HEK293T (cell line): ENCODE data around the gene PLA2G12B.

ENCODE experiments used
- CTCF ChIA-PET: fragments of 350-600 bp; formaldehyde crosslinking; extraction: SDS; loops from one replicate; lab custom pipeline; 2021; ENCODE audit warnings: antibody characterized with exemption, inconsistent platforms; lab: Yijun Ruan, JAX
- POLR2A ChIA-PET: fragments of 350-600 bp; formaldehyde crosslinking; extraction: SDS; loops from one replicate; lab custom pipeline; 2020; ENCODE audit warnings: antibody characterized with exemption, inconsistent platforms; lab: Yijun Ruan, JAX
- DNase-seq: peaks from one replicate; pipeline ENCODE4 v3.0.0; 2012; ENCODE audit warnings: mixed read lengths; ENCODE audit errors: extremely low spot score
- ARNT ChIP-seq: fragments of 450-650 bp; IDR thresholded peaks from 2 replicates; pipeline ENCODE4 v1.6.1; 2017; ENCODE audit warnings: mild to moderate bottlenecking
- BHLHE40 ChIP-seq: fragments of 450-650 bp; IDR thresholded peaks from 2 replicates; pipeline ENCODE4 v1.6.1; 2016; ENCODE audit warnings: mild to moderate bottlenecking, moderate library complexity, borderline replicate concordance
- CTBP1 ChIP-seq: fragments of 450-650 bp; IDR thresholded peaks from 2 replicates; pipeline ENCODE4 v1.6.1; 2016; ENCODE audit warnings: borderline replicate concordance
- ELF4 ChIP-seq: fragments of 450-650 bp; IDR thresholded peaks from 2 replicates; pipeline ENCODE4 v1.6.1; 2017; ENCODE audit warnings: antibody characterized with exemption
- FOXA1 ChIP-seq: fragments of 450-650 bp; IDR thresholded peaks from 2 replicates; pipeline ENCODE4 v1.6.1; 2016; ENCODE audit warnings: mild to moderate bottlenecking
- FOXK2 ChIP-seq: fragments of 450-650 bp; IDR thresholded peaks from 2 replicates; pipeline ENCODE4 v1.6.1; 2016; ENCODE audit warnings: mild to moderate bottlenecking
- FOXM1 ChIP-seq: fragments of 450-650 bp; IDR thresholded peaks from 2 replicates; pipeline ENCODE4 v1.6.1; 2017; ENCODE audit warnings: mild to moderate bottlenecking, borderline replicate concordance
- HDGF ChIP-seq: fragments of 450-650 bp; IDR thresholded peaks from 2 replicates; pipeline ENCODE4 v1.6.1; 2017; ENCODE audit warnings: antibody characterized with exemption, borderline replicate concordance
- L3MBTL2 ChIP-seq: fragments of 450-650 bp; conservative IDR thresholded peaks from 2 replicates; pipeline ENCODE4 v1.6.1; 2016; ENCODE audit warnings: mild to moderate bottlenecking
- LEF1 ChIP-seq: fragments of 450-650 bp; IDR thresholded peaks from 2 replicates; pipeline ENCODE4 v1.6.1; 2017; ENCODE audit warnings: mild to moderate bottlenecking, borderline replicate concordance
- NFRKB ChIP-seq: fragments of 450-650 bp; IDR thresholded peaks from 2 replicates; pipeline ENCODE4 v1.6.1; 2016; ENCODE audit warnings: mild to moderate bottlenecking, moderate library complexity
- PKNOX1 ChIP-seq: fragments of 450-650 bp; IDR thresholded peaks from 2 replicates; pipeline ENCODE4 v1.6.1; 2016
- SP1 ChIP-seq: fragments of 450-650 bp; IDR thresholded peaks from 2 replicates; pipeline ENCODE4 v1.6.1; 2017
- SUZ12 ChIP-seq: fragments of 450-650 bp; IDR thresholded peaks from 2 replicates; pipeline ENCODE4 v1.6.1; 2016; ENCODE audit warnings: mild to moderate bottlenecking
- TARDBP ChIP-seq: fragments of 450-650 bp; IDR thresholded peaks from 2 replicates; pipeline ENCODE4 v1.6.1; 2016
- ZNF384 ChIP-seq: fragments of 450-650 bp; IDR thresholded peaks from 2 replicates; pipeline ENCODE4 v1.6.1; 2016

PLA2G12B gene

GRCh38 chr10:72899545-72899944, 55.1 kb downstream of the PLA2G12B start:
- CTCF ChIA-PET: no interaction called here
- no peak for DNase-seq
- TF ChIP-seq ZNF384: no peak
- TF ChIP-seq SP1: no peak
- TF ChIP-seq FOXA1: no peak
- no peak for TF ChIP-seq ARNT
- TF ChIP-seq NFRKB: no peak
- TF ChIP-seq FOXM1: no peak
- TF ChIP-seq FOXK2: no peak
- no peak for TF ChIP-seq PKNOX1
- TF ChIP-seq TARDBP: no peak
- TF ChIP-seq HDGF: no peak
- TF ChIP-seq SUZ12: no peak
- TF ChIP-seq ELF4: no peak
- TF ChIP-seq L3MBTL2: no peak
- TF ChIP-seq BHLHE40: no peak
- TF ChIP-seq LEF1: no peak
- no peak for TF ChIP-seq CTBP1
- POLR2A ChIA-PET: no interaction called here

DNA sequence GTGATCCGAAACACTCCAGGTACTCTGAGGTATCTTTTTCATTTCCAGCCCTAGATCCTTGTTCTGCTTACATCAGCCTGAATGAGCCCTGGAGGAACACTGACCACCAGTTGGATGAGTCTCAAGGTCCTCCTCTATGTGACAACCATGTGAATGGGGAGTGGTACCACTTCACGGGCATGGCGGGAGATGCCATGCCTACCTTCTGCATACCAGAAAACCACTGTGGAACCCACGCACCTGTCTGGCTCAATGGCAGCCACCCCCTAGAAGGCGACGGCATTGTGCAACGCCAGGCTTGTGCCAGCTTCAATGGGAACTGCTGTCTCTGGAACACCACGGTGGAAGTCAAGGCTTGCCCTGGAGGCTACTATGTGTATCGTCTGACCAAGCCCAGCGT, 56.0 kb downstream of the PLA2G12B start:
- CTCF ChIA-PET: no interaction called here
- DNase-seq: no peak
- POLR2A ChIA-PET: no interaction called here
- no peak for TF ChIP-seq TARDBP
- no peak for TF ChIP-seq FOXK2
- no peak for TF ChIP-seq PKNOX1
- no peak for TF ChIP-seq FOXA1
- no peak for TF ChIP-seq L3MBTL2
- no peak for TF ChIP-seq ELF4
- no peak for TF ChIP-seq ZNF384
- no peak for TF ChIP-seq HDGF
- no peak for TF ChIP-seq LEF1
- no peak for TF ChIP-seq ARNT
- TF ChIP-seq CTBP1: no peak
- no peak for TF ChIP-seq BHLHE40
- no peak for TF ChIP-seq NFRKB
- TF ChIP-seq FOXM1: no peak
- TF ChIP-seq SUZ12: no peak
- TF ChIP-seq SP1: no peak

- no peak for DNase-seq
- ChIA-PET CTCF (no interaction called here), POLR2A (no interaction called here)
- no peak for TF ChIP-seq ELF4
These were observed 59.3 kb downstream of the PLA2G12B start for GRCh38 chr10:72895236-72895850.

GRCh38 chr10:72893136-72893798, 61.3 kb downstream of the PLA2G12B start, which contains the start of gene OIT3:
Gene OIT3 (plus strand): TSS chr10:72893739. CDS start chr10:72893799, 60 bp downstream.
- DNase-seq: no peak
- POLR2A ChIA-PET: no interaction called here
- TF ChIP-seq HDGF (no peak), FOXK2 (no peak), LEF1 (no peak), ZNF384 (no peak)
- CTCF ChIA-PET: no interaction called here

DNA sequence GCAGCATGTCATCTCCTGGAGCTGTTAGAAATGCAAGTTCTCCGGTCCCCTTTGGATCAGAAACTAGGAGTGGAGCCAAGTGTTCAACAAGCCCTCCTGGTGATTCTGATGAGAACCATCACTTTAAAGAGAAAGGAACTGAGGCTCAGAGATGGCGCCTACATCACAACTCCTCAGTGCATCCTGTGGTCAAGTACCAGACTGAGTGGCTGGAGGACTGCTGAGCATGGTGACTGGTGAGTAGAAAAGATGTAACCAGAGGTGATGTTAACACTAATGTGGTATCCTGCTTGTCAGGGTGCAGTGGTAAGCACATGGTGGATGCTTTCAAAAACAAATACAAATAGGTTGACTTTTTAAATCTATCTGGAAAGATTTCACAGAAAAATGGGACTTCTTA, 64.5 kb downstream of the PLA2G12B start:
- POLR2A ChIA-PET: no interaction called here
- CTCF ChIA-PET: no interaction called here
- DNase-seq: no peak
- no peak for TF ChIP-seq L3MBTL2
- TF ChIP-seq PKNOX1: no peak
- no peak for TF ChIP-seq ZNF384
- no peak for TF ChIP-seq BHLHE40
- TF ChIP-seq TARDBP: no peak
- no peak for TF ChIP-seq HDGF
- TF ChIP-seq ARNT: no peak
- TF ChIP-seq NFRKB: no peak
- TF ChIP-seq LEF1: no peak
- no peak for TF ChIP-seq CTBP1
- no peak for TF ChIP-seq SUZ12
- no peak for TF ChIP-seq SP1
- TF ChIP-seq FOXK2: no peak
- TF ChIP-seq FOXM1: no peak
- no peak for TF ChIP-seq ELF4
- TF ChIP-seq FOXA1: no peak

GRCh38 chr10:72889391-72889831, 65.2 kb downstream of the PLA2G12B start:
- CTCF ChIA-PET: no interaction called here
- POLR2A ChIA-PET: no interaction called here
- TF ChIP-seq LEF1 (no peak), FOXA1 (no peak), ZNF384 (no peak), TARDBP (no peak), HDGF (no peak), ELF4 (no peak), ARNT (no peak), BHLHE40 (no peak), SUZ12 (no peak), FOXK2 (no peak), NFRKB (no peak)
- no peak for DNase-seq
